Measurements from ENCODE around the gene GRAMD1C.

DNA sequence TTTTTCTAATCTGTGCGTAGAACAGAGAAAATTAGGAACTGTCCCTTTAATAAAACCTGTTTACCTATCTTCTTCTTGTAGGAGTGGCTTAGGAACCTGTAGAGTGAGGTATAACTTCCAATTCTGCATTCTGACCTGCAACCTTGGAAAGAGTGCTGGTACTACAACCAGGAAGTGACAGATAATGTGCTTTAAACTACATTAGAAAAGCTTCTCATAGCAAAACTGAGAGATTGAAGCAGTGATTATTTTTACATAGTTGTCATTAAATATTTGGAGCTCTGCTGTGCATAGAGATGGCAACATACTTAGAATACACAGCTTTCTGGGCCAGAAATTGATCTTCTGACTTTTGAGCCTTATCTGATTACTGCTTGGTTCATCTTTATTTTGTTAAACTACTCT, 58.8 kb downstream of the GRAMD1C start:
- TF ChIP-seq, protein P1, sequence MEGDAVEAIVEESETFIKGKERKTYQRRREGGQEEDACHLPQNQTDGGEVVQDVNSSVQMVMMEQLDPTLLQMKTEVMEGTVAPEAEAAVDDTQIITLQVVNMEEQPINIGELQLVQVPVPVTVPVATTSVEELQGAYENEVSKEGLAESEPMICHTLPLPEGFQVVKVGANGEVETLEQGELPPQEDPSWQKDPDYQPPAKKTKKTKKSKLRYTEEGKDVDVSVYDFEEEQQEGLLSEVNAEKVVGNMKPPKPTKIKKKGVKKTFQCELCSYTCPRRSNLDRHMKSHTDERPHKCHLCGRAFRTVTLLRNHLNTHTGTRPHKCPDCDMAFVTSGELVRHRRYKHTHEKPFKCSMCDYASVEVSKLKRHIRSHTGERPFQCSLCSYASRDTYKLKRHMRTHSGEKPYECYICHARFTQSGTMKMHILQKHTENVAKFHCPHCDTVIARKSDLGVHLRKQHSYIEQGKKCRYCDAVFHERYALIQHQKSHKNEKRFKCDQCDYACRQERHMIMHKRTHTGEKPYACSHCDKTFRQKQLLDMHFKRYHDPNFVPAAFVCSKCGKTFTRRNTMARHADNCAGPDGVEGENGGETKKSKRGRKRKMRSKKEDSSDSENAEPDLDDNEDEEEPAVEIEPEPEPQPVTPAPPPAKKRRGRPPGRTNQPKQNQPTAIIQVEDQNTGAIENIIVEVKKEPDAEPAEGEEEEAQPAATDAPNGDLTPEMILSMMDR (IDR thresholded peaks at IDR 0.05; ENCODE audit: insufficient read depth, low read length), result no peak
- TF ChIP-seq GABPA (IDR thresholded peaks at IDR 0.05; ENCODE audit: low read depth) (no peak), POLR2AphosphoS5 (IDR thresholded peaks at IDR 0.05; ENCODE audit: low read depth) (no peak)

Measured in HL-60 (cell line).